ENCODE data around the gene PAX5. TPM values are rescaled to one million over a fixed set of nuclear protein-coding genes. Genes with fewer than 3 reads are reported as not detected.

The PAX5 gene
- total RNA-seq, 1 donor from 2014 or later, result not detected

DNA sequence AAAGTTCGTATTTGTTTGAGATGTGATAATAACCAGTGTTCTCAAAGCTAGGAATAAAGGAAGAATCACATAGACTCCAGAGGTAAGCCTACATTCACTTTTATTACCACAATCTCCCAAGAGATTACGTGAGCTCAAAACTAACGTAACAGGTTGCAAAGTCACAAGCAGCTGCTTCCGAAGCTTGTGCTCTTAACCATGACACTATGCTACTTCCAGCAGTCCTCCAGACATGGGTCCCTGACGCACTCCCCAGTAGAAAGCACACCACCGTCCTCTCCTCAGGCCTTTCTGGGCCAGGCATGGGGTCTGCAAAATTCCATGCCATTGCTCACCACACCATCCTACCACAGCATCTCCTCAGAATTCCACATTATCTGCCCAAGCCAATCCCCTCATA, 84.6 kb downstream of the PAX5 start:
- H3K27me3 ChIP-seq (ENCODE audit: control insufficient read depth, insufficient read depth, low read length), result peaks cover 7% of the 10 kb centered on the region
- DNase-seq (ENCODE audit: low read depth), result no peak
- no peak overlapping the region for H3K4me3 ChIP-seq (ENCODE audit: low read depth, low read length)
- TF ChIP-seq, protein P1, sequence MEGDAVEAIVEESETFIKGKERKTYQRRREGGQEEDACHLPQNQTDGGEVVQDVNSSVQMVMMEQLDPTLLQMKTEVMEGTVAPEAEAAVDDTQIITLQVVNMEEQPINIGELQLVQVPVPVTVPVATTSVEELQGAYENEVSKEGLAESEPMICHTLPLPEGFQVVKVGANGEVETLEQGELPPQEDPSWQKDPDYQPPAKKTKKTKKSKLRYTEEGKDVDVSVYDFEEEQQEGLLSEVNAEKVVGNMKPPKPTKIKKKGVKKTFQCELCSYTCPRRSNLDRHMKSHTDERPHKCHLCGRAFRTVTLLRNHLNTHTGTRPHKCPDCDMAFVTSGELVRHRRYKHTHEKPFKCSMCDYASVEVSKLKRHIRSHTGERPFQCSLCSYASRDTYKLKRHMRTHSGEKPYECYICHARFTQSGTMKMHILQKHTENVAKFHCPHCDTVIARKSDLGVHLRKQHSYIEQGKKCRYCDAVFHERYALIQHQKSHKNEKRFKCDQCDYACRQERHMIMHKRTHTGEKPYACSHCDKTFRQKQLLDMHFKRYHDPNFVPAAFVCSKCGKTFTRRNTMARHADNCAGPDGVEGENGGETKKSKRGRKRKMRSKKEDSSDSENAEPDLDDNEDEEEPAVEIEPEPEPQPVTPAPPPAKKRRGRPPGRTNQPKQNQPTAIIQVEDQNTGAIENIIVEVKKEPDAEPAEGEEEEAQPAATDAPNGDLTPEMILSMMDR (IDR thresholded peaks at IDR 0.05; ENCODE audit: insufficient read depth, low read length, poor library complexity, severe bottlenecking), result no peak
- no peaks in the 10 kb centered on the region for H3K36me3 ChIP-seq (ENCODE audit: control insufficient read depth, insufficient read depth, low read length)

DNA sequence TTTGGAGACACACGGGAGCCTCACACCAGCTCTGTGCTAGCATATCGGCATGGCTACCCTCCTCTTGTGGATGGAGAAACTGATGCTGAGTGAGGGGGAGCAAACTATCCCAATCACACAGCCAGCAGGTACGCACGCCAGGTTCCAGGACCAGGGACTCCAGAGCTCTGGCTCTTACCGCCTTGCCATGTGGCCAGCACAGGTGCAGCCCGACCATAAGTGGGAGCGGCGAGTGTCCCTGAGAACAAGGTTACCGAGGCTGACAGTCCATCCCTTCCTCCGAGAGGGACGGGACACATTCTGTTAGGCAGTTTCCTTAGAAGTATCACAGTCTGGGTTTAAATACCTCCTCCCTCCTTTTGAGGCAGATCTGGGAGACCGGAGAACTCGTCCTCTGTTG, 86.0 kb downstream of the PAX5 start:
- Histone ChIP-seq H3K27me3 (ENCODE audit: control insufficient read depth, insufficient read depth, low read length) (peaks cover 9% of the 10 kb centered on the region), H3K36me3 (ENCODE audit: control insufficient read depth, insufficient read depth, low read length) (no peaks in the 10 kb centered on the region), H3K4me3 (ENCODE audit: low read depth, low read length) (no peak overlapping the region)
- DNase-seq (ENCODE audit: low read depth), result no peak
- TF ChIP-seq, protein P1 (IDR thresholded peaks at IDR 0.05; ENCODE audit: insufficient read depth, low read length, poor library complexity, severe bottlenecking), result no peak

DNA sequence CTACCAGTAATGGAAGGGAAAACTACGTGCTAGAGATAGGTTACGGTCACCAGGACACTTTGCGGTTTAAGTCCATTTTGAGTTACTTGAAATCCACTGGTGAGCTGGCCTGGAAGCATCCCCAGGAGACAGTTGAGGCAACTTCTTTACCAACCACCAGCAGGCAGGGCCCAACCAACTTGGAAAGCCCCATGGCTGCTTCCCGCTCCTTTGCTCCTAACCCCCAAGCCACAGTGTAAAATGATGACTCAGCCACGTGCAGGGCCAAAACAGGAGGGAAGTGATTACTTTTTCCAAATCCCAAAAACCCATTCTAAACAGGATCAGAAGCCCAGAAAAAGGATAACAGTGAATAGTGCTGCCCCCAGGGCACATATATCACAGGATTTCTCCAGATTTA, 87.4 kb downstream of the PAX5 start:
- Histone ChIP-seq H3K36me3 (ENCODE audit: control insufficient read depth, insufficient read depth, low read length) (no peaks in the 10 kb centered on the region), H3K4me3 (ENCODE audit: low read depth, low read length) (no peak overlapping the region), H3K27me3 (ENCODE audit: control insufficient read depth, insufficient read depth, low read length) (peaks cover 11% of the 10 kb centered on the region)
- no peak for DNase-seq (ENCODE audit: low read depth)
- TF ChIP-seq, protein P1 (IDR thresholded peaks at IDR 0.05; ENCODE audit: insufficient read depth, low read length, poor library complexity, severe bottlenecking), result no peak

DNA sequence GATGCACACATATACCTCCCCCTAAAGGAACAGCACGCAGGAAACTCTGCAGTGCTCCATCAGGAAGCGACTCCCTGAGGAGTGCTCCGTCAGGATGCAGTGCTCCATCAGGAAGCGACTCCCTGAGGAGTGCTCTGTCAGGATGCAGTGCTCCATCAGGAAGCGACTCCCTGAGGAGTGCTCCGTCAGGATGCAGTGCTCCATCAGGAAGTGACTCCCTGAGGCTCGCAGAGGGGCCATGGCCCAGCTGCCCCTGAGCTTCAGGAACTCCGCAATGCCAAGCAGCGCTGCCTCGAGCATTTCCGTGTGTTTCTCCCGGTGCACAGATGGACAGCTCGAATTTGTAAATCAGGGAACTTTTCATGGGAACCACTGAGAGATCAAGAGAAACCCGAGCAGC, 88.1 kb downstream of the PAX5 start:
- no peaks in the 10 kb centered on the region for H3K36me3 ChIP-seq (ENCODE audit: control insufficient read depth, insufficient read depth, low read length)
- H3K4me3 ChIP-seq (ENCODE audit: low read depth, low read length), result no peak overlapping the region
- TF ChIP-seq, protein P1 (IDR thresholded peaks at IDR 0.05; ENCODE audit: insufficient read depth, low read length, poor library complexity, severe bottlenecking), result no peak
- peaks cover 11% of the 10 kb centered on the region for H3K27me3 ChIP-seq (ENCODE audit: control insufficient read depth, insufficient read depth, low read length)
- DNase-seq (ENCODE audit: low read depth), result no peak

DNA sequence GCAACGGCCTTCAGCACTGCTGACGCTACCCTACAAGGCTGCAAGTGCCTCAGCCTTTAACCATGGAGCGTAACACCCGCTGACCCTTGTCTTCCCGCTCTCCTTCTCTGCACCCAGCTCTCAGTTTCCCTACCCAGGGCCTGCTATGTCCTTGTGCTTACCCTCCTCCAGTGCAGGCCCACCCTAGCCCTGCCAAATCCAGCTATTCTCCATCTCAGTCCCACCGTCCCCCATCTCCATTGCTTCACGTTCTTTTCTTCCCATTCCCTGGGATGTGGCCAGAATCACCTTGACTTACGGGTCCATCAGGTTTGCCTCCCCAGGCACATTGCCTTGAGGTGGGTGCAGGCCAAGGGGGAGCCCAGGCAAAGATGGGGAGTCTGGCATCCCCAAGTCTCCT, 91.2 kb downstream of the PAX5 start:
- no peaks in the 10 kb centered on the region for H3K36me3 ChIP-seq (ENCODE audit: control insufficient read depth, insufficient read depth, low read length)
- H3K27me3 ChIP-seq (ENCODE audit: control insufficient read depth, insufficient read depth, low read length), result peaks cover 22% of the 10 kb centered on the region
- DNase-seq (ENCODE audit: low read depth), result no peak
- H3K4me3 ChIP-seq (ENCODE audit: low read depth, low read length), result no peak overlapping the region
- TF ChIP-seq, protein P1 (IDR thresholded peaks at IDR 0.05; ENCODE audit: insufficient read depth, low read length, poor library complexity, severe bottlenecking), result no peak

DNA sequence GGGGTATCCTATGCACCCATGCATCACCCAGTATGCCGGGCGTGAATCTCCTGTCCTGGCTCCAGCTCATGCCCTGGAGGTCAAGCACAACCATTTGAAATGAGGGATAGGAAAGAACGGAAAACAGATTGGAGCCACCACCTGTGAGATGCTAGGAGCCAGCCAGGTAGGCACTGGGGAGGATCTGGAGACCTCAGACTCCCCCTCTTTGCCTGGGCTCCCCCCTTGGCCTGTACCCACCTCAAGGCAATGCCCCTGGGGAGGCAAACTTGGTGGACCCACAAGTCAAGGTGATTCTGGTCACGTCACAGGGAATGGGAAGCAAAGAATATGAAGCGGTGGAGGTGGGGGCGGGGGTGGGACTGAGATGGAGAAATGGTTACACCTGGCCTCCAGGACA, 92.6 kb downstream of the PAX5 start:
- Histone ChIP-seq H3K4me3 (ENCODE audit: low read depth, low read length) (no peak overlapping the region), H3K27me3 (ENCODE audit: control insufficient read depth, insufficient read depth, low read length) (peaks cover 24% of the 10 kb centered on the region), H3K36me3 (ENCODE audit: control insufficient read depth, insufficient read depth, low read length) (no peaks in the 10 kb centered on the region)
- TF ChIP-seq, protein P1 (IDR thresholded peaks at IDR 0.05; ENCODE audit: insufficient read depth, low read length, poor library complexity, severe bottlenecking), result no peak
- no peak for DNase-seq (ENCODE audit: low read depth)
